MM.1S (cell line): ENCODE results near the gene DIPK1C.
A peak's percentile ranks its signal among the peaks of the same experiment; 100 is the strongest.

ENCODE experiments used
- DNase-seq: peaks from one replicate; pipeline ENCODE4 v3.0.0-alpha.2; 2015
- H2AFZ ChIP-seq: fragments of 300-600 bp; sonication (generic); 2 replicates; pipeline ENCODE4 v1.6.0; 2016; ENCODE audit warnings: antibody characterized with exemption, low read length
- H3F3A ChIP-seq: fragments of 300-600 bp; sonication (generic); 2 replicates; pipeline ENCODE4 v1.6.1; 2016; ENCODE audit warnings: mild to moderate bottlenecking, antibody characterized with exemption, low read length, moderate library complexity, mixed read lengths; ENCODE audit not compliant: insufficient read depth
- H3K27ac ChIP-seq: fragments of 300-600 bp; sonication (generic); 2 replicates; pipeline ENCODE4 v1.5.1; 2016; ENCODE audit warnings: mild to moderate bottlenecking, low read length
- H3K27me3 ChIP-seq: fragments of 300-600 bp; sonication (generic); replicated peaks from 2 replicates; pipeline ENCODE4 v1.6.0; 2016; ENCODE audit warnings: low read length; ENCODE audit not compliant: insufficient read depth
- H3K36me3 ChIP-seq: fragments of 300-600 bp; sonication (generic); replicated peaks from 2 replicates; pipeline ENCODE4 v1.6.1; 2016; ENCODE audit warnings: mild to moderate bottlenecking, low read length, mixed read lengths; ENCODE audit not compliant: insufficient read depth
- H3K4me1 ChIP-seq: fragments of 300-600 bp; sonication (generic); 2 replicates; pipeline ENCODE4 v1.6.1; 2016; ENCODE audit warnings: low read length, mixed read lengths
- H3K4me2 ChIP-seq: fragments of 300-600 bp; sonication (generic); 2 replicates; pipeline ENCODE4 v1.6.0; 2016; ENCODE audit warnings: low read depth, low read length
- H3K4me3 ChIP-seq: fragments of 300-600 bp; sonication (generic); 2 replicates; pipeline ENCODE4 v1.5.1; 2016; ENCODE audit warnings: low read length, mixed read lengths
- H3K79me2 ChIP-seq: fragments of 300-600 bp; sonication (generic); 2 replicates; pipeline ENCODE4 v1.6.1; 2016; ENCODE audit warnings: mixed run types, low read length, mixed read lengths
- H3K9ac ChIP-seq: fragments of 300-600 bp; sonication (generic); 2 replicates; pipeline ENCODE4 v1.6.1; 2016; ENCODE audit warnings: low read length, mixed read lengths
- H3K9me2 ChIP-seq: fragments of 300-600 bp; sonication (generic); replicated peaks from 2 replicates; pipeline ENCODE4 v1.6.1; 2016; ENCODE audit warnings: mild to moderate bottlenecking, low read length, mixed read lengths; ENCODE audit not compliant: insufficient read depth
- H3K9me3 ChIP-seq: fragments of 300-600 bp; sonication (generic); replicated peaks from 2 replicates; pipeline ENCODE4 v1.6.1; 2016; ENCODE audit warnings: mild to moderate bottlenecking, low read length, mixed read lengths; ENCODE audit not compliant: insufficient read depth
- H4K20me1 ChIP-seq: fragments of 300-600 bp; sonication (generic); 2 replicates; pipeline ENCODE4 v1.6.1; 2016; ENCODE audit warnings: mild to moderate bottlenecking, low read length, moderate library complexity, mixed read lengths; ENCODE audit not compliant: insufficient read depth
- EZH2 ChIP-seq: fragments of 300-600 bp; sonication (generic); optimal IDR thresholded peaks from 2 replicates; pipeline ENCODE3; 2017; ENCODE audit warnings: low read depth, mild to moderate bottlenecking, antibody characterized with exemption, low read length, mixed read lengths
- EZH2phosphoT487 ChIP-seq: fragments of 300-600 bp; sonication (generic); IDR thresholded peaks from 2 replicates; pipeline ENCODE4 v1.6.1; 2018; ENCODE audit warnings: antibody characterized with exemption, low read length
- TF ChIP-seq, protein P1 (sequence below): fragments of 300-600 bp; sonication (generic); IDR thresholded peaks from 2 replicates; pipeline ENCODE4 v1.5.1; 2016; ENCODE audit warnings: antibody characterized with exemption, low read length, mixed read lengths

Gene DIPK1C

DNA sequence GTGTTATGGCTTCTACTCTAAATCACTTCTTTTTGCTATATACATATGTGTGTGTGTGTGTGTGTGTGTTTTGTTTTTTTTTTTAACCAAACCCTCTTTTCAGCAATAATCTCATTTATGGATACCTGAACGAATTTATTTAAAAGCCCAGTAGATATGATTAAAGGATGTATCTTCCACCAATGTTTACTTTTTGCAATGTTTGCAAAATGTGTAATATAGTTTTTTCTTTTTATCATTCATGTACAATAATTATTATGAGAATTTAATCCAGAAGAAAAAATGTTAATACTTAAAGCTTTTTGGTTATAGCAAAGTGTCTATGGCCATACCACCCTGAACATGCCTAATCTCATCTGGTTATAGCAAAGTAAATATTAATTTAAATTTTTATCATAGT lies 37.4 kb upstream of the DIPK1C start:
- Histone ChIP-seq H3K9me2 (no peaks in the 10 kb centered on the region), H3K79me2 (peaks cover 26% of the 10 kb centered on the region), H4K20me1 (no peaks in the 10 kb centered on the region), H3K27ac (no peak overlapping the region), H3K9ac (no peak overlapping the region), H3K36me3 (no peaks in the 10 kb centered on the region), H2AFZ (no peak overlapping the region), H3K4me3 (no peak overlapping the region), H3K27me3 (no peaks in the 10 kb centered on the region), H3K4me1 (peaks cover 21% of the 10 kb centered on the region), H3K4me2 (no peak overlapping the region), H3F3A (peaks cover 26% of the 10 kb centered on the region), H3K9me3 (no peaks in the 10 kb centered on the region)
- TF ChIP-seq EZH2phosphoT487, result no peak
- TF ChIP-seq, protein P1, sequence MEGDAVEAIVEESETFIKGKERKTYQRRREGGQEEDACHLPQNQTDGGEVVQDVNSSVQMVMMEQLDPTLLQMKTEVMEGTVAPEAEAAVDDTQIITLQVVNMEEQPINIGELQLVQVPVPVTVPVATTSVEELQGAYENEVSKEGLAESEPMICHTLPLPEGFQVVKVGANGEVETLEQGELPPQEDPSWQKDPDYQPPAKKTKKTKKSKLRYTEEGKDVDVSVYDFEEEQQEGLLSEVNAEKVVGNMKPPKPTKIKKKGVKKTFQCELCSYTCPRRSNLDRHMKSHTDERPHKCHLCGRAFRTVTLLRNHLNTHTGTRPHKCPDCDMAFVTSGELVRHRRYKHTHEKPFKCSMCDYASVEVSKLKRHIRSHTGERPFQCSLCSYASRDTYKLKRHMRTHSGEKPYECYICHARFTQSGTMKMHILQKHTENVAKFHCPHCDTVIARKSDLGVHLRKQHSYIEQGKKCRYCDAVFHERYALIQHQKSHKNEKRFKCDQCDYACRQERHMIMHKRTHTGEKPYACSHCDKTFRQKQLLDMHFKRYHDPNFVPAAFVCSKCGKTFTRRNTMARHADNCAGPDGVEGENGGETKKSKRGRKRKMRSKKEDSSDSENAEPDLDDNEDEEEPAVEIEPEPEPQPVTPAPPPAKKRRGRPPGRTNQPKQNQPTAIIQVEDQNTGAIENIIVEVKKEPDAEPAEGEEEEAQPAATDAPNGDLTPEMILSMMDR, result no peak
- TF ChIP-seq EZH2, result no peak
- no peak for DNase-seq

DNA sequence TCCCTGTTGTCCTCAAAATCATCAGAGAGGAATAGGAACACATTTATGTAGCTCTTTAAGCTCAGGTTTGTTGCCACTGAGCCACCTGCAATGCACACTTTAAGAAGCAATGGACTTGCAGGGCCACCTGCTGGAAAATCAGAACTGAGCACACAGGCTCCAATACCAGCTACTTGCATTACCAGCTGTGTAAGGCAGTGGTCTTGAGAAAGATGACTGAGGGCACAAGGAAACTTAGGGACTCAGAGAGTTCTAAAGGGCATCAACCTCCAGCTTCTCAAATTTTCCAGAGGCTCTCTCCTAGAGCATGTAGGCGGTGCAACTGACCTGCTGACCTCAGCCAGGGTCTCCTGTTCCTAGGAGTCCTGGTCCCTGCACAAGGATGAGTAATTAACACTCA lies 36.6 kb upstream of the DIPK1C start:
- H3K4me3 ChIP-seq, result no peak overlapping the region
- peaks cover 18% of the 10 kb centered on the region for H3F3A ChIP-seq
- H3K9ac ChIP-seq, result no peak overlapping the region
- H3K4me1 ChIP-seq, result peaks cover 18% of the 10 kb centered on the region
- no peaks in the 10 kb centered on the region for H3K36me3 ChIP-seq
- H4K20me1 ChIP-seq, result no peaks in the 10 kb centered on the region
- DNase-seq, result peak; percentile 89
- H3K27ac ChIP-seq, result no peak overlapping the region
- no peak for TF ChIP-seq EZH2phosphoT487
- TF ChIP-seq, protein P1, result peak; percentile 92
- TF ChIP-seq EZH2, result no peak
- H3K9me3 ChIP-seq, result no peaks in the 10 kb centered on the region
- H3K9me2 ChIP-seq, result no peaks in the 10 kb centered on the region
- no peak overlapping the region for H3K4me2 ChIP-seq
- H3K27me3 ChIP-seq, result no peaks in the 10 kb centered on the region
- H2AFZ ChIP-seq, result no peak overlapping the region
- peaks cover 26% of the 10 kb centered on the region for H3K79me2 ChIP-seq

DNA sequence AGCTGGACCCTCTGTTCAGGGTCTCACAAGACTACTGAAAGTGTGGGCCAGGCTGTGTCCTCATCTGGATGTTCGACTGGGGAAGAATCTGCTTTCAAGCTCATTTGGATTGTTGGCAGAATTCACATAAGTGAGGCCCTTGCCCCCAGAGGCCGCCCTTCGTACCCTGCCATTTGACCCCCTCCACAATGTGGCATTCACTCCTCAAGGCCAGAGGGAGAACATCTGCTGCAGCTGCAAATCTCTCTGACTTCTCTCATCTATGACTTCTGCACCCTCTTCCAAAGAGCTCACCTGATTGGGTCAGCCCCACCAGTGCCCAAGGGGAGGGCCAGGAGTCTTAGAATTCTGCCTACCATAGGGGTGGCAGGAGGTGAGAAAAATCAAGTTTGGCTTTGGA lies 35.2 kb upstream of the DIPK1C start:
- H3K4me3 ChIP-seq, result no peak overlapping the region
- no peak overlapping the region for H3K9ac ChIP-seq
- H4K20me1 ChIP-seq, result no peaks in the 10 kb centered on the region
- no peaks in the 10 kb centered on the region for H3K9me3 ChIP-seq
- no peak overlapping the region for H3K4me2 ChIP-seq
- DNase-seq, result no peak
- peaks cover 3% of the 10 kb centered on the region for H3F3A ChIP-seq
- H3K36me3 ChIP-seq, result no peaks in the 10 kb centered on the region
- no peaks in the 10 kb centered on the region for H3K27me3 ChIP-seq
- TF ChIP-seq, protein P1, result no peak
- no peak for TF ChIP-seq EZH2phosphoT487
- no peak for TF ChIP-seq EZH2
- no peak overlapping the region for H3K27ac ChIP-seq
- H3K9me2 ChIP-seq, result no peaks in the 10 kb centered on the region
- H3K79me2 ChIP-seq, result peaks cover 11% of the 10 kb centered on the region
- H2AFZ ChIP-seq, result no peak overlapping the region
- peaks cover 3% of the 10 kb centered on the region for H3K4me1 ChIP-seq
